CD14-positive monocyte (primary cell): ENCODE results near the gene ARHGEF3. TPM values are rescaled to one million over a fixed set of nuclear protein-coding genes. Genes with fewer than 3 reads are reported as not detected.
"Not testable (repeated sequence)": the region's sequence is repeated elsewhere in the genome, so short reads cannot be mapped to it uniquely, and the experiment has no call there.

Experiments used
- DNase-seq, 3 donors: peaks; one replicate each; pipeline ENCODE4 v3.0.0-alpha.2; 2011 to 2022
- H2AFZ ChIP-seq: 2 replicates; pipeline ENCODE4 v1.6.0; 2012; ENCODE audit warnings: mild to moderate bottlenecking, low read depth, low read length, inconsistent platforms; ENCODE audit not compliant: insufficient read depth, poor library complexity, severe bottlenecking
- H3K27ac ChIP-seq, 2 donors: 1 replicate in 1 of 2; 2 replicates in 1 of 2; pipeline ENCODE4 v1.5.1; 2012 to 2013; ENCODE audit warnings: low read length in 2 of 2, control low read depth in 1 of 2, inconsistent platforms in 1 of 2, low read depth in 1 of 2, mild to moderate bottlenecking in 1 of 2
- H3K27me3 ChIP-seq, 2 donors: one replicate each; pipeline versions ENCODE4 v1.6.0 to v1.6.1; 2011 to 2013; ENCODE audit warnings: low read length in 2 of 2; ENCODE audit not compliant: control insufficient read depth in 2 of 2, insufficient read depth in 2 of 2
- H3K36me3 ChIP-seq, 2 donors: replicated peaks in 1 of 2; 1 replicate in 1 of 2; 2 replicates in 1 of 2; pipeline versions ENCODE4 v1.5.1 to v1.6.1; 2012 to 2013; ENCODE audit warnings: low read length in 2 of 2, control low read depth in 1 of 2, inconsistent platforms in 1 of 2, mild to moderate bottlenecking in 1 of 2; ENCODE audit not compliant: insufficient read depth in 2 of 2, control insufficient read depth in 1 of 2
- H3K4me1 ChIP-seq, 2 donors: 1 replicate in 1 of 2; 2 replicates in 1 of 2; pipeline versions ENCODE4 v1.5.1 to v1.6.1; 2012 to 2013; ENCODE audit warnings: low read length in 2 of 2, control low read depth in 1 of 2, inconsistent platforms in 1 of 2, mild to moderate bottlenecking in 1 of 2, moderate library complexity in 1 of 2; ENCODE audit not compliant: insufficient read depth in 2 of 2, control insufficient read depth in 1 of 2
- H3K4me2 ChIP-seq: replicated peaks from 2 replicates; pipeline ENCODE3; 2012; ENCODE audit warnings: low read length, moderate library complexity, mild to moderate bottlenecking; ENCODE audit not compliant: poor library complexity, severe bottlenecking; ENCODE audit errors: extremely low read depth
- H3K4me3 ChIP-seq, 3 experiments: fragments of 200-600 bp in 1 of 3; sonication (generic) in 1 of 3; replicated peaks in 1 of 3; 1 replicate in 2 of 3; 2 replicates in 1 of 3; pipeline ENCODE4 v1.5.1; 2011 to 2013; ENCODE audit warnings: low read length in 3 of 3, mild to moderate bottlenecking in 3 of 3, control low read depth in 2 of 3, low read depth in 2 of 3, inconsistent platforms in 1 of 3, moderate library complexity in 1 of 3
- H3K79me2 ChIP-seq: 2 replicates; pipeline ENCODE4 v1.6.0; 2012; ENCODE audit warnings: mild to moderate bottlenecking, control low read depth, inconsistent platforms, low read length, moderate library complexity; ENCODE audit not compliant: insufficient read depth
- H3K9ac ChIP-seq: 2 replicates; pipeline ENCODE4 v1.6.0; 2017; ENCODE audit warnings: low read length, mild to moderate bottlenecking; ENCODE audit not compliant: insufficient read depth, poor library complexity, severe bottlenecking
- H3K9me3 ChIP-seq, 2 donors: replicated peaks in 1 of 2; 1 replicate in 1 of 2; 2 replicates in 1 of 2; pipeline versions ENCODE4 v1.5.1 to v1.6.1; 2012 to 2013; ENCODE audit warnings: low read length in 2 of 2, control low read depth in 1 of 2; ENCODE audit not compliant: control insufficient read depth in 1 of 2, insufficient read depth in 1 of 2
- H4K20me1 ChIP-seq: 2 replicates; pipeline ENCODE4 v1.6.0; 2012; ENCODE audit warnings: mild to moderate bottlenecking, low read length, control low read depth, moderate library complexity; ENCODE audit not compliant: insufficient read depth
- H3K27ac Mint-ChIP-seq, 7 donors: one replicate each; pipeline ENCODE4 v1.8.0; 2020; ENCODE audit warnings: mild to moderate bottlenecking in 7 of 7, mixed read lengths in 7 of 7, moderate library complexity in 6 of 7, inconsistent platforms in 2 of 7
- H3K27me3 Mint-ChIP-seq, 3 donors: one replicate each; pipeline ENCODE4 v1.8.0; 2021 to 2022; ENCODE audit warnings: low read depth in 3 of 3, mild to moderate bottlenecking in 3 of 3, mixed read lengths in 3 of 3, moderate library complexity in 3 of 3, inconsistent platforms in 1 of 3
- H3K36me3 Mint-ChIP-seq, 2 donors: one replicate each; pipeline ENCODE4 v1.8.0; 2020; ENCODE audit warnings: mixed read lengths in 2 of 2, inconsistent platforms in 1 of 2, mild to moderate bottlenecking in 1 of 2
- H3K4me1 Mint-ChIP-seq: one replicate; pipeline ENCODE4 v1.8.0; 2020; ENCODE audit warnings: mild to moderate bottlenecking, mixed read lengths
- H3K4me3 Mint-ChIP-seq, 2 donors: one replicate each; pipeline ENCODE4 v1.8.0; 2020; ENCODE audit warnings: mild to moderate bottlenecking in 2 of 2, mixed read lengths in 2 of 2, moderate library complexity in 1 of 2
- H3K9me3 Mint-ChIP-seq, 7 donors: one replicate each; pipeline ENCODE4 v1.8.0; 2020 to 2022; ENCODE audit warnings: mixed read lengths in 7 of 7, mild to moderate bottlenecking in 6 of 7, moderate library complexity in 6 of 7, inconsistent platforms in 2 of 7
- WGBS: methylation state at CpG from one replicate; pipeline ENCODE4 v1.1.5; 2013; ENCODE audit warnings: missing lambda C conversion rate; ENCODE audit not compliant: insufficient coverage; 5-methylcytosine and 5-hydroxymethylcytosine counted together
- intact Hi-C, 2 donors: fragments of 100-400 bp; cut with micrococcal nuclease; formaldehyde crosslinking; loops; one replicate each; pipeline versions ENCODE4 v1.15.0 to v1.15.1; 2023
- polyA plus RNA-seq, 3 donors: library from polyadenylated mRNA; depleted of rRNA in 1 of 3; unstranded in 2 of 3; stranded (reverse) in 1 of 3; fragments of 300-500 nt in 2 of 3; fragments of >200 nt in 1 of 3; fragmentation: Illumina TruSeq in 2 of 3; gene quantifications; 1 replicate in 2 of 3; 2 replicates in 1 of 3; pipeline ENCODE4 v1.2.3, GENCODE V29; 2012 to 2021
- TF ChIP-seq, protein P1 (sequence below): fragments of 200-600 bp; IDR thresholded peaks from one replicate; pipeline ENCODE4 v1.8.0; 2022; ENCODE audit warnings: antibody characterized with exemption, mild to moderate bottlenecking

Gene ARHGEF3
- polyA plus RNA-seq, 3 donors = 22.6 to 29.5 (median 26.5) TPM

DNA sequence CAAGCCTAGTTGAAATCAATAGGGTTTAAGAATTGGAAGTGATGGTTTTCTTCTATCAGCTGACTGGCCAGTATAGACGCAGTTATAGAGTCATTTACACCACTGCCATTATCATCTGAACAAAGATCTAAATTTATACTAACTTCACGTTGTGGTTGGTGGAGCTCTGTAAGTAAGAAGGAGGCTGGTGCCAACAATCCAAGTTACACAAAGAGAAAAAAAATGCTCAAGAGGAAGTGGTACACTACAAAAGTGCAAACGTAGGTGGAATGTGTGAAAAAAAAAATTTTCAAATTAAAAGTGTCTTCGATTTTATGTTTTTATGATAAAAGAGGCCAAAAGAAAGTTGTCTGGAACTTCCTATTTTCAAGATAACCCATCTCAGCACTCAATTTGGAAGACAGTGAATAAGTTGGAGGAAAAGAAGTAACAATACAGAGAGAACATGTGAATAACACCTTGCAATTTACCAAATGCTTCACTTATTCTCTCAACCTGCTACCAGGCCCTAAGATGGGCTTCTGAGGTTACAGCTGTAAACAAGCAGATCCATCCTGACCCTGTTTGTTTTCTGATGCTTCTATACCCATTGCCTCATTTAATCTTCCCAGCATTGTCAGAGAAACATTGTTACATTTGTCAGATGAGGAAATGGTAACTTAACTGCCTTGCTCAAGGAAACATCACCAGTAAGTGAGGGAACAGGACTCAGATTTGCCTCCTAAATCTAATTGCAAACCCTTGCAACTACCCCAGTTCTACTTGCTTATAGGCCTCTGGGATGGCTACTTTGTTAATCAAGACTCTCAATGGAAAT is 106.7 kb downstream of the ARHGEF3 start:
- no CpG with 5 or more reads among the region's 4 CpGs for WGBS
- TF ChIP-seq, protein P1, sequence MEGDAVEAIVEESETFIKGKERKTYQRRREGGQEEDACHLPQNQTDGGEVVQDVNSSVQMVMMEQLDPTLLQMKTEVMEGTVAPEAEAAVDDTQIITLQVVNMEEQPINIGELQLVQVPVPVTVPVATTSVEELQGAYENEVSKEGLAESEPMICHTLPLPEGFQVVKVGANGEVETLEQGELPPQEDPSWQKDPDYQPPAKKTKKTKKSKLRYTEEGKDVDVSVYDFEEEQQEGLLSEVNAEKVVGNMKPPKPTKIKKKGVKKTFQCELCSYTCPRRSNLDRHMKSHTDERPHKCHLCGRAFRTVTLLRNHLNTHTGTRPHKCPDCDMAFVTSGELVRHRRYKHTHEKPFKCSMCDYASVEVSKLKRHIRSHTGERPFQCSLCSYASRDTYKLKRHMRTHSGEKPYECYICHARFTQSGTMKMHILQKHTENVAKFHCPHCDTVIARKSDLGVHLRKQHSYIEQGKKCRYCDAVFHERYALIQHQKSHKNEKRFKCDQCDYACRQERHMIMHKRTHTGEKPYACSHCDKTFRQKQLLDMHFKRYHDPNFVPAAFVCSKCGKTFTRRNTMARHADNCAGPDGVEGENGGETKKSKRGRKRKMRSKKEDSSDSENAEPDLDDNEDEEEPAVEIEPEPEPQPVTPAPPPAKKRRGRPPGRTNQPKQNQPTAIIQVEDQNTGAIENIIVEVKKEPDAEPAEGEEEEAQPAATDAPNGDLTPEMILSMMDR = no peak
- no peak overlapping the region for H3K9ac ChIP-seq
- peaks cover 0 to 2% (median 0%) of the 10 kb centered on the region in 7 donors for H3K9me3 Mint-ChIP-seq
- no peak overlapping the region for H3K4me3 ChIP-seq
- H3K9me3 ChIP-seq = no peaks in the 10 kb centered on the region
- intact Hi-C loops = loop anchor here in 1 of 2 donors (5.0 kb wide), 1 partner anchor 107 kb away; the partner anchor contains the start of gene ARHGEF3
- H3K79me2 ChIP-seq = no peaks in the 10 kb centered on the region
- no peaks in the 10 kb centered on the region for H3K27me3 Mint-ChIP-seq
- H3K4me3 Mint-ChIP-seq = peak overlapping the region in 1 of 2 donors; percentile 13
- H3K4me1 ChIP-seq = peaks cover 36 to 48% of the 10 kb centered on the region in 2 donors
- H3K27ac Mint-ChIP-seq = peak overlapping the region; percentile 3 to 81 (median 56)
- H3K27me3 ChIP-seq = no peaks in the 10 kb centered on the region
- DNase-seq = peak in 1 of 3 donors; percentile 21
- no peaks in the 10 kb centered on the region for H3K36me3 ChIP-seq
- H3K4me2 ChIP-seq = peak overlapping the region; percentile 14
- no peaks in the 10 kb centered on the region for H4K20me1 ChIP-seq
- H3K4me1 Mint-ChIP-seq = peaks cover 45% of the 10 kb centered on the region
- H3K36me3 Mint-ChIP-seq = no peaks in the 10 kb centered on the region
- no peak overlapping the region for H2AFZ ChIP-seq
- H3K27ac ChIP-seq = peak overlapping the region in 1 of 2 donors; percentile 68

DNA sequence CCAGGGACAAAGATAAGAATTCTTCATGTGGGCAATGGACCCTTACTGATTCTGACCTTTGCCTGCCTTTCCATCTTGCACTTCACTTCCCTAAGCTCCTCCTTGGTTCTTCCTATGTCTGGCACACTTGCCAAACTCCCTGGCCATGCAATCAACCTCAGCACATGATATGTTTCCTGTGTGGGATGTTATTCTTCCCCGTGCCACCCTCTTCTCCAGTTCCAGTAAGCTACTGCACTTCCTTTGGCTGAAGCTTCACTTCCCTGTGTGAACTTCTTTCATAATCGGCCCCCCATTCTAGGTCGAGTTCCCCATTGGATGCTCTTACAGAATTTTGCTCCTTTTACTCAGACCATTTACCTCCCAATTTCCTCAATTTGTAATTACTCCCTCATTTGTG is 108.0 kb downstream of the ARHGEF3 start:
- Histone ChIP-seq H3K79me2 (no peaks in the 10 kb centered on the region), H2AFZ (no peak overlapping the region), H3K9me3 (no peaks in the 10 kb centered on the region), H3K27ac (peak overlapping the region in 1 of 2 donors; percentile 49), H3K4me3 (peak overlapping the region in 1 of 3 experiments; percentile 29), H3K4me1 (peaks cover 36 to 44% of the 10 kb centered on the region in 2 donors), H3K9ac (no peak overlapping the region), H3K36me3 (no peaks in the 10 kb centered on the region), H3K4me2 (peak overlapping the region; percentile 42), H3K27me3 (no peaks in the 10 kb centered on the region), H4K20me1 (no peaks in the 10 kb centered on the region)
- TF ChIP-seq, protein P1 = no peak
- Mint-ChIP-seq H3K27me3 (peaks cover 0 to 2% (median 0%) of the 10 kb centered on the region in 3 donors), H3K27ac (peak overlapping the region; percentile 74 to 94 (median 85)), H3K4me1 (peaks cover 39% of the 10 kb centered on the region), H3K9me3 (peaks cover 0 to 2% (median 0%) of the 10 kb centered on the region in 7 donors), H3K4me3 (peak overlapping the region in 1 of 2 donors; percentile 19), H3K36me3 (no peaks in the 10 kb centered on the region)
- DNase-seq = peak; percentile 74 to 88 (median 86)
- 0% methylated on average over 2 of the region's 3 CpGs for WGBS
- intact Hi-C loops = no loop called here

- peak overlapping the region; percentile 74 to 94 (median 85) for H3K27ac Mint-ChIP-seq
- H2AFZ ChIP-seq = peak overlapping the region; percentile 0
- peak overlapping the region in 1 of 3 experiments; percentile 29 for H3K4me3 ChIP-seq
- H3K27me3 ChIP-seq, intact Hi-C loops, H3K36me3 ChIP-seq, H3K9me3 Mint-ChIP-seq, H3K27me3 Mint-ChIP-seq, H3K9me3 ChIP-seq, H3K79me2 ChIP-seq, H4K20me1 ChIP-seq, H3K36me3 Mint-ChIP-seq, H3K9ac ChIP-seq: not testable (repeated sequence)
- H3K27ac ChIP-seq = peak overlapping the region in 1 of 2 donors; percentile 49
- peaks cover 43% of the 10 kb centered on the region for H3K4me1 Mint-ChIP-seq
- peak in 2 of 3 donors; percentile 12 to 23 for DNase-seq
- WGBS = 75% methylated on average over 4 of the region's 15 CpGs
- H3K4me1 ChIP-seq = peaks cover 36 to 44% of the 10 kb centered on the region in 2 donors
- H3K4me3 Mint-ChIP-seq = peak overlapping the region; percentile 30 to 53
- H3K4me2 ChIP-seq = peak overlapping the region; percentile 42
Measured at GRCh38 chr3:56692520-56693433, 109.0 kb downstream of the ARHGEF3 start.
